Measurements from ENCODE around the gene ATP6V1B1. TPM values are rescaled to one million over a fixed set of nuclear protein-coding genes. Genes with fewer than 3 reads are reported as not detected.

ATP6V1B1 gene
- total RNA-seq, 4 donors from 2014 or later: 1.3 to 5.8 TPM; not detected in 2

DNA sequence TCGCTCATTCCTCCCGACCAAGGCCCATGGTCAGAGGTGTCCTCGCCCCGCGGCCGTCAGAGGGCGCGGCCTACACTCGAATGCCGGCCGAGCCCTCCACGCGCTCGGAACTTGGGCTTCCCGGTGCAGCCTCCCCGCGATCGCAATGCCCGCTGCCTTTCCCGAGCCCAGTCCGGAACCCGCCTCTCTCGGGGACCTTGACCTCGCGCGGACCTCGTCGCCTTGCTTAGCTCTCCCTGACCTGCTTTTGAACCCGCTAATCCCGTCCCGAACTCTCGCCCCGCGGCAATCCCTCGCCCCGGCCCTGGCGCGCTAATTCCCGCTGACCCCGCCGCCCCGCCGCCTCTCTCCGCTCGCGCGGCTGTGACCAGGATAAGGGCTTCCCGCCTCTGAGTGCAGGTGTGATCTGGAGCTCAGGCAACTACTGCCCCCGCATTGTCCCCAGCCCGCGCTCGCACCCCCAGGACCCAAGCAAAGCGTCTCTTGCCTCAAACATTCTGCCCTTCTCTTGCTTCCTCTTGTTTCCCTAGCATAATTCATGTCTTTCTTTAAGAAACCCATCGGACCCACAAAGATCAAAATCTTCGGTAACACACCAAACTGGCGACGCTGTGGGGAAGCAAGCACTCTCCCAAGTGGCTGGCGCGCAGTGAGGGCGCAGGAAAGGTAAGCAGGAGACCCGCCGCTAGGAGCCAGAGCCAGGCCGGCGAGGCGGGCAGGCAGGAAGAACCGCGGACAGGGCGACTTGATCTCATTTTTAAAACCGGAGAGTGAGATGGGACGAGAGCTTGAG is 46.6 kb upstream of the ATP6V1B1 start:
- Histone ChIP-seq H3K4me1 (peaks cover 0 to 24% (median 7%) of the 10 kb centered on the region in 4 donors), H3K4me3 (peak overlapping the region in 2 of 4 donors; percentile 8 to 31), H3K36me3 (no peaks in the 10 kb centered on the region), H3K27me3 (peaks cover 0 to 50% of the 10 kb centered on the region in 2 donors), H3K9me3 (no peaks in the 10 kb centered on the region), H3K27ac (no peak overlapping the region)
- peak in 1 of 3 donors; percentile 44 for DNase-seq
- TF ChIP-seq, protein P1, sequence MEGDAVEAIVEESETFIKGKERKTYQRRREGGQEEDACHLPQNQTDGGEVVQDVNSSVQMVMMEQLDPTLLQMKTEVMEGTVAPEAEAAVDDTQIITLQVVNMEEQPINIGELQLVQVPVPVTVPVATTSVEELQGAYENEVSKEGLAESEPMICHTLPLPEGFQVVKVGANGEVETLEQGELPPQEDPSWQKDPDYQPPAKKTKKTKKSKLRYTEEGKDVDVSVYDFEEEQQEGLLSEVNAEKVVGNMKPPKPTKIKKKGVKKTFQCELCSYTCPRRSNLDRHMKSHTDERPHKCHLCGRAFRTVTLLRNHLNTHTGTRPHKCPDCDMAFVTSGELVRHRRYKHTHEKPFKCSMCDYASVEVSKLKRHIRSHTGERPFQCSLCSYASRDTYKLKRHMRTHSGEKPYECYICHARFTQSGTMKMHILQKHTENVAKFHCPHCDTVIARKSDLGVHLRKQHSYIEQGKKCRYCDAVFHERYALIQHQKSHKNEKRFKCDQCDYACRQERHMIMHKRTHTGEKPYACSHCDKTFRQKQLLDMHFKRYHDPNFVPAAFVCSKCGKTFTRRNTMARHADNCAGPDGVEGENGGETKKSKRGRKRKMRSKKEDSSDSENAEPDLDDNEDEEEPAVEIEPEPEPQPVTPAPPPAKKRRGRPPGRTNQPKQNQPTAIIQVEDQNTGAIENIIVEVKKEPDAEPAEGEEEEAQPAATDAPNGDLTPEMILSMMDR (IDR thresholded peaks at IDR 0.05): no peak
- TF ChIP-seq POLR2A (IDR thresholded peaks at IDR 0.05): no peak

DNA sequence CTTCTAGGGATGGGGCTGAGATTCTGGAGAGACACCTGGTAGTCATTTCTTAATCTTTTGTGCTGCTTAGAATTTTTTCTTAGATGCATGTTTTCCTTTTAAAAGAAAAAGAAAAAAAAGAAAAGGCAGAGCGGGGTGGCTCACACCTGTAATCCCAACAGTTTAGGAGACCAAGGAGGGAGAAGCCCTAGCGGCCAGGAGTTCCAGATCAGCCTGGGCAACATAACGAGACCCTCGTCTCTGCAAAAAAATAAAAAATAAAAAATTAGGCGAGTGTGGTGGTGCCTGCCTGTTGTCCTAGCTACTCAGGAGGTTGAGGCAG is 46.0 kb upstream of the ATP6V1B1 start:
- H3K36me3 ChIP-seq: no peaks in the 10 kb centered on the region
- TF ChIP-seq POLR2A (IDR thresholded peaks at IDR 0.05): no peak
- TF ChIP-seq, protein P1 (IDR thresholded peaks at IDR 0.05): no peak
- no peak overlapping the region for H3K4me3 ChIP-seq
- H3K9me3 ChIP-seq: no peaks in the 10 kb centered on the region
- H3K27me3 ChIP-seq: peaks cover 0 to 50% of the 10 kb centered on the region in 2 donors
- no peak overlapping the region for H3K27ac ChIP-seq
- no peak for DNase-seq
- peaks cover 0 to 24% (median 7%) of the 10 kb centered on the region in 4 donors for H3K4me1 ChIP-seq

DNA sequence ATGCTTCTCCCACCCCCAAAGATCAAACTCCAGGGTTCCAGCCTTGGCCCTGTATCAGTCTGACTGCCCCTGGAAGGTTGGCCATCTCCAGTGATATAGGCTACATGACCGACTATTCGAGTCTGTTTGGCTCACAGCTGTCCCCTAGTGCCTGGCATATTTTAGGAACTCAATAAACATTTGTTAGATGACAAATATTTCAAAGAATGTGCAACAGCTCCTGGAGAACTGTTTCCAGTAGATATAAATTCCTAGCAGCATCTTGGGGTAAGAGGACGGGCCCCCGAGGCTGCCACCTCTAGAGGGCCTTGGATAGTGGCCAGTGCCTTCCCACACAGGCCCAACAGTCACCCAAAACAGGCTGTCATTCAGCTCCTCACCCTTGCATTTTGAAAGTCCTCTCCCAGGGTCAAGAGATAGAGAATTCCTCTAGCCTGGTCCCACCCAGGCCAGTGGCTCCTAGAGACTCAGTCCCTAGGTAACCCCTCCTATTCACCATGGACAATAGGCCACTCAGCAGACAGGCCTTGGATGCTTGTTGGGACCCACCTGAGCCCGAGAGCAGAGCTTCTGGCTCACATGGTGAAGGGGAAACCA is 45.1 kb upstream of the ATP6V1B1 start:
- no peak for DNase-seq
- H3K27ac ChIP-seq: no peak overlapping the region

DNA sequence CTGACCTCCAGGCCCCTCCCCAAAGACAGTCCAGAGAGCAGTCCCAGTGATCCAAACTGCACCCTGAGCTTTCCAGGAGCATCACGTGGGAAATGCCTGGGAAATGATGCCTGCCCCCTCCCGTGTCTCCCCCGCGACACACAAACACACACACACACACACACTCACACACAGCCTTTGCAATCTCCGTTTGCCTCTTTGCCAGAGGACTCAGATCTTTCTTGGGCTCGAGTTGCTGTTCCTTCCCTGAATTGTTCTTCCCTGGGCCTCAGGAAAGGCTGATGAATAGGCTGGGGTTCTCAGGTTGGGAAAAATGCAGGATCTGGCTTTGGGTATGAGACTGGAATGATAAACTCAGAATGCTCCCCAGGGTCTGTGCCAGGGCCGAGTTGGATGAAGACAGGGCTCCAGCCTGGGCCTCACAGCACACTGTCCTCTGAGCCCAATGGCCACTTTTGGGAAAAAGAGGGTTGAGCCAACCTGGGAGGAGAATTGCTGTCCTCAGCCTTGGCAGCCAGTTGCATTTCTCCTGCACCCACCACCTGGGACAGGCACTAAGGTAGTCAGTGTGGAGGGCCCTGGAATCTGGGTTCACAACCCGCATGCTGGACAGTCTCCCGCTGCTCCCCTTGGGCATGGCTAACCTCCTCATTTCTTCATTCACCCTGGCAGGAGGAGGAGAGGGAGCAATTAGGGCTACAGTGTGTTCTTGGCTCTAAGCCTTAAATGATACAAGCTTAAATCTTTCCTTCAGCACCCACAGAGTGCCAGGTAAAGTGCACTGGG is 43.9 kb upstream of the ATP6V1B1 start:
- peaks cover 0 to 24% (median 7%) of the 10 kb centered on the region in 4 donors for H3K4me1 ChIP-seq
- TF ChIP-seq, protein P1 (IDR thresholded peaks at IDR 0.05): no peak
- no peak for TF ChIP-seq POLR2A (IDR thresholded peaks at IDR 0.05)
- H3K36me3 ChIP-seq: no peaks in the 10 kb centered on the region
- H3K27me3 ChIP-seq: peaks cover 0 to 31% of the 10 kb centered on the region in 2 donors
- no peak overlapping the region for H3K27ac ChIP-seq
- no peaks in the 10 kb centered on the region for H3K9me3 ChIP-seq
- no peak for DNase-seq
- H3K4me3 ChIP-seq: no peak overlapping the region

More for the DNA sequence above, 45.1 kb upstream of the ATP6V1B1 start:
- Histone ChIP-seq H3K4me1 (peaks cover 0 to 24% (median 7%) of the 10 kb centered on the region in 4 donors), H3K27me3 (peaks cover 0 to 43% of the 10 kb centered on the region in 2 donors), H3K36me3 (no peaks in the 10 kb centered on the region), H3K4me3 (no peak overlapping the region), H3K9me3 (no peaks in the 10 kb centered on the region)
- no peak for TF ChIP-seq POLR2A (IDR thresholded peaks at IDR 0.05)
- TF ChIP-seq, protein P1 (IDR thresholded peaks at IDR 0.05): no peak

DNA sequence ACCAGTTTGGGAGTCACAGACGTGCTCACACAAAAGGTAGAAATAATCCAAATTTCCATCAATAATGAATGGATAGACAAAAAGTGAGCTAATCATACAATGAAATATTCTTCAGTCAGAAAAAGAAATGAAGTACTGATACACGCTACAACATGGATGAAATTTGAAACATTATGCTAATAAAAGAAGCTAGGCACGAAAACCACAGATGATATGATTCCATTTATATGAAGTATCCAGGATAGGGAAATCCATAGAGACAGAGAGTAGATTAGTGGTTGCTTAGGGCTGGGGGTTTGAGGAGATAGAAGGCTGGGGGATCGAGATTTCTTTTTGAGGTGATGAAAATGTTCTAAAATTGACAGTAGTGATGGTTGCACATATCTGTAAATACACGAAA is 43.0 kb upstream of the ATP6V1B1 start:
- TF ChIP-seq, protein P1 (IDR thresholded peaks at IDR 0.05): no peak
- TF ChIP-seq POLR2A (IDR thresholded peaks at IDR 0.05): no peak
- H3K27me3 ChIP-seq: peaks cover 0 to 27% of the 10 kb centered on the region in 2 donors
- no peak for DNase-seq

More for the DNA sequence above, 43.0 kb upstream of the ATP6V1B1 start:
- H3K9me3 ChIP-seq: no peaks in the 10 kb centered on the region
- H3K4me1 ChIP-seq: peaks cover 0 to 16% (median 3%) of the 10 kb centered on the region in 4 donors
- no peaks in the 10 kb centered on the region for H3K36me3 ChIP-seq
- H3K27ac ChIP-seq: no peak overlapping the region
- H3K4me3 ChIP-seq: no peak overlapping the region
